Smooth muscle cell (in vitro differentiated cells): ENCODE measurements around the gene TBRG4. TPM values are rescaled to one million over a fixed set of nuclear protein-coding genes. Genes with fewer than 3 reads are reported as not detected.
"Not testable (repeated sequence)": the region's sequence is repeated elsewhere in the genome, so short reads cannot be mapped to it uniquely, and the experiment has no call there.

Experiments used
- DNase-seq: peaks from one replicate; lab custom pipeline; 2025; ENCODE audit not compliant: unreplicated experiment; lab: John Stamatoyannopoulos, UW
- H2AFZ ChIP-seq: fragments of 200-600 bp; sonication (generic); 2 replicates; pipeline ENCODE4 v1.6.0; 2016; ENCODE audit warnings: antibody characterized with exemption, low read depth, mild to moderate bottlenecking
- H3F3A ChIP-seq: fragments of 200-600 bp; sonication (generic); 2 replicates; pipeline ENCODE4 v1.6.0; 2017; ENCODE audit warnings: antibody characterized with exemption, low read depth
- H3K27ac ChIP-seq: fragments of 200-600 bp; sonication (generic); 2 replicates; pipeline ENCODE4 v1.5.1; 2016; ENCODE audit warnings: low read depth, mild to moderate bottlenecking
- H3K27me3 ChIP-seq: fragments of 200-600 bp; sonication (generic); 2 replicates; pipeline ENCODE4 v1.6.1; 2016; ENCODE audit warnings: low read depth, mild to moderate bottlenecking
- H3K36me3 ChIP-seq: fragments of 200-600 bp; sonication (generic); 2 replicates; pipeline ENCODE4 v1.5.1; 2016; ENCODE audit warnings: low read depth
- H3K4me1 ChIP-seq: fragments of 200-600 bp; sonication (generic); 2 replicates; pipeline ENCODE4 v1.5.1; 2016; ENCODE audit warnings: low read depth
- H3K4me2 ChIP-seq: fragments of 200-600 bp; sonication (generic); 2 replicates; pipeline ENCODE4 v1.6.0; 2016; ENCODE audit warnings: mild to moderate bottlenecking
- H3K4me3 ChIP-seq: fragments of 200-600 bp; sonication (generic); 2 replicates; pipeline ENCODE4 v1.5.1; 2016; ENCODE audit warnings: mild to moderate bottlenecking
- H3K79me2 ChIP-seq: fragments of 200-600 bp; sonication (generic); 2 replicates; pipeline ENCODE4 v1.6.0; 2016; ENCODE audit warnings: low read depth, mild to moderate bottlenecking
- H3K9ac ChIP-seq: fragments of 200-600 bp; sonication (generic); 2 replicates; pipeline ENCODE4 v1.6.0; 2016; ENCODE audit warnings: low read depth
- H3K9me3 ChIP-seq: fragments of 200-600 bp; sonication (generic); replicated peaks from 2 replicates; pipeline ENCODE4 v1.5.1; 2016; ENCODE audit warnings: low read depth
- H4K20me1 ChIP-seq: fragments of 200-600 bp; sonication (generic); 2 replicates; pipeline ENCODE4 v1.6.0; 2016; ENCODE audit warnings: low read depth
- WGBS: methylation state at CpG from one replicate; pipeline ENCODE4 v1.1.7; 2016; ENCODE audit warnings: low lambda C conversion rate; 5-methylcytosine and 5-hydroxymethylcytosine counted together
- polyA plus RNA-seq: library from polyadenylated mRNA; unstranded; fragments of >200 nt; fragmentation: Nextera tagmentation; extraction: Ambion mirVana; gene quantifications from 2 replicates; pipeline ENCODE4 v1.2.1, GENCODE V29; 2016
- total RNA-seq: library from RNA; depleted of rRNA; stranded (reverse); fragments of >200 nt; gene quantifications from 2 replicates; pipeline ENCODE4 v1.2.3, GENCODE V29; 2014
- TF ChIP-seq, protein P1 (sequence below): fragments of 200-600 bp; sonication (generic); IDR thresholded peaks from 2 replicates; pipeline ENCODE4 v1.5.1; 2017; ENCODE audit warnings: borderline replicate concordance, mild to moderate bottlenecking, antibody characterized with exemption; ENCODE audit not compliant: insufficient read depth, poor library complexity, severe bottlenecking

The TBRG4 gene
- total and polyA plus RNA-seq, 2 experiments from 2014 or later, result 30.2 to 52.5 TPM

- Histone ChIP-seq H3K4me2 (no peak overlapping the region), H3K79me2 (peaks cover 2% of the 10 kb centered on the region), H3K4me3 (no peak overlapping the region), H3K27ac (no peak overlapping the region), H3K27me3 (peaks cover 33% of the 10 kb centered on the region), H3K36me3 (no peaks in the 10 kb centered on the region), H2AFZ (no peak overlapping the region), H3K4me1 (no peaks in the 10 kb centered on the region), H4K20me1 (no peaks in the 10 kb centered on the region), H3K9ac (no peak overlapping the region), H3F3A (peaks cover 5% of the 10 kb centered on the region), H3K9me3 (no peaks in the 10 kb centered on the region)
- WGBS, result 83% methylated on average over 1 of the region's 1 CpG
- DNase-seq, result no peak
- TF ChIP-seq, protein P1, sequence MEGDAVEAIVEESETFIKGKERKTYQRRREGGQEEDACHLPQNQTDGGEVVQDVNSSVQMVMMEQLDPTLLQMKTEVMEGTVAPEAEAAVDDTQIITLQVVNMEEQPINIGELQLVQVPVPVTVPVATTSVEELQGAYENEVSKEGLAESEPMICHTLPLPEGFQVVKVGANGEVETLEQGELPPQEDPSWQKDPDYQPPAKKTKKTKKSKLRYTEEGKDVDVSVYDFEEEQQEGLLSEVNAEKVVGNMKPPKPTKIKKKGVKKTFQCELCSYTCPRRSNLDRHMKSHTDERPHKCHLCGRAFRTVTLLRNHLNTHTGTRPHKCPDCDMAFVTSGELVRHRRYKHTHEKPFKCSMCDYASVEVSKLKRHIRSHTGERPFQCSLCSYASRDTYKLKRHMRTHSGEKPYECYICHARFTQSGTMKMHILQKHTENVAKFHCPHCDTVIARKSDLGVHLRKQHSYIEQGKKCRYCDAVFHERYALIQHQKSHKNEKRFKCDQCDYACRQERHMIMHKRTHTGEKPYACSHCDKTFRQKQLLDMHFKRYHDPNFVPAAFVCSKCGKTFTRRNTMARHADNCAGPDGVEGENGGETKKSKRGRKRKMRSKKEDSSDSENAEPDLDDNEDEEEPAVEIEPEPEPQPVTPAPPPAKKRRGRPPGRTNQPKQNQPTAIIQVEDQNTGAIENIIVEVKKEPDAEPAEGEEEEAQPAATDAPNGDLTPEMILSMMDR, result no peak
These were observed 4.6 kb upstream of the TBRG4 start for GRCh38 chr7:45116048-45116447.

GRCh38 chr7:45114926-45115325, 3.4 kb upstream of the TBRG4 start:
- Histone ChIP-seq H3K4me3 (no peak overlapping the region), H3K36me3 (no peaks in the 10 kb centered on the region), H3K9me3 (no peaks in the 10 kb centered on the region), H3K79me2 (peaks cover 13% of the 10 kb centered on the region), H4K20me1 (no peaks in the 10 kb centered on the region), H3F3A (peaks cover 5% of the 10 kb centered on the region), H2AFZ (no peak overlapping the region), H3K4me1 (peaks cover 9% of the 10 kb centered on the region), H3K9ac (no peak overlapping the region), H3K27ac (no peak overlapping the region), H3K27me3 (peaks cover 33% of the 10 kb centered on the region), H3K4me2 (no peak overlapping the region)
- no peak for DNase-seq
- TF ChIP-seq, protein P1, result no peak

- DNase-seq, H3K4me3 ChIP-seq, H3K9me3 ChIP-seq, H3K9ac ChIP-seq, H3K27ac ChIP-seq, H2AFZ ChIP-seq, H4K20me1 ChIP-seq, H3F3A ChIP-seq, H3K36me3 ChIP-seq, H3K4me1 ChIP-seq, H3K4me2 ChIP-seq: not testable (repeated sequence)
- WGBS, result 84% methylated on average over 1 of the region's 1 CpG
- H3K79me2 ChIP-seq, result peaks cover 20% of the 10 kb centered on the region
- peaks cover 33% of the 10 kb centered on the region for H3K27me3 ChIP-seq
These were observed 2.8 kb upstream of the TBRG4 start for GRCh38 chr7:45114257-45114656.

DNA sequence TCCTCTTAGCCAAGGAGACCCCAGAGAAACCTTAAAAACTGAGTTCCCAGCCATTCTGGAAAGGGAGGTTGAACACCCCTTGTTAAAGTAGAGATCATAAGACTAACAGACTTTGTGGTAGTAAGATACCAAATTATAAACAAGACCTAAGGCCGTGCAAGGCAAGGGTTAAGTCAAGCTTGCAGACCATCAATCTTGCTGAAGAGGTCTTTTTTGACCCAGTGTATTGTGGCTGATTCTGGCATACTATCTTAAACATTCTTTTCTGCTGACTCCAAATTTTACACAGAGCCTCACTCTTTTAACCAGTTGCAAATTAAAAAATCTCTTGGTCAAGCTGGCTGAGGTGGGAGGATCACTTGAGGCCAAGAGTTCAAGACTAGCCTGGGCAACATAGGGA, 1.2 kb upstream of the TBRG4 start:
- Histone ChIP-seq H3K4me2 (peak overlapping the region; percentile 84), H4K20me1 (no peaks in the 10 kb centered on the region), H3F3A (peaks cover 5% of the 10 kb centered on the region), H2AFZ (no peak overlapping the region), H3K36me3 (no peaks in the 10 kb centered on the region), H3K9ac (no peak overlapping the region), H3K9me3 (no peaks in the 10 kb centered on the region), H3K27ac (no peak overlapping the region), H3K4me1 (peaks cover 9% of the 10 kb centered on the region), H3K27me3 (peaks cover 33% of the 10 kb centered on the region), H3K79me2 (peaks cover 27% of the 10 kb centered on the region), H3K4me3 (peak overlapping the region; percentile 74)
- 96% methylated on average over 1 of the region's 1 CpG for WGBS
- no peak for DNase-seq
- TF ChIP-seq, protein P1, result no peak
